Naive thymus-derived CD8-positive, alpha-beta T cell (primary cell): Measurements from ENCODE around the gene HK1. TPM values are rescaled to one million over a fixed set of nuclear protein-coding genes. Genes with fewer than 3 reads are reported as not detected.
"Not testable (repeated sequence)": the region's sequence is repeated elsewhere in the genome, so short reads cannot be mapped to it uniquely, and the experiment has no call there.

ENCODE experiments used
- ATAC-seq, 2 donors: fragments of 150-1000 bp; cut with Tn5 transposase in 1 of 2; sonication (Bioruptor Pico), chemical (Tn5 transposase) in 1 of 2; 1 replicate in 1 of 2; 2 replicates in 1 of 2; pipeline ENCODE4 v1.10.0; 2021; ENCODE audit warnings: mild to moderate bottlenecking in 2 of 2, moderate library complexity in 2 of 2
- POLR2A ChIA-PET: fragments of 350-600 bp; sonication (Branson Sonifier 250); formaldehyde crosslinking; loops from one replicate; lab custom pipeline; 2021; ENCODE audit warnings: antibody characterized with exemption; lab: Charles Lee
- DNase-seq, 10 donors: peaks; one replicate each; pipeline versions ENCODE4 v3.0.0 to v3.0.0-alpha.2; 2020 to 2022
- H3K27ac Mint-ChIP-seq, 10 donors: one replicate each; pipeline ENCODE4 v1.8.0; 2020 to 2022; ENCODE audit warnings: mild to moderate bottlenecking in 10 of 10, mixed read lengths in 10 of 10, moderate library complexity in 4 of 10, inconsistent platforms in 1 of 10
- H3K27me3 Mint-ChIP-seq, 5 donors: one replicate each; pipeline ENCODE4 v1.8.0; 2021 to 2022; ENCODE audit warnings: mixed read lengths in 5 of 5
- H3K36me3 Mint-ChIP-seq, 3 donors: one replicate each; pipeline ENCODE4 v1.8.0; 2020 to 2022; ENCODE audit warnings: mixed read lengths in 3 of 3, mild to moderate bottlenecking in 2 of 3, inconsistent platforms in 1 of 3
- H3K4me1 Mint-ChIP-seq, 4 donors: one replicate each; pipeline ENCODE4 v1.8.0; 2021 to 2022; ENCODE audit warnings: mixed read lengths in 4 of 4
- H3K4me3 Mint-ChIP-seq, 10 donors: one replicate each; pipeline ENCODE4 v1.8.0; 2020 to 2022; ENCODE audit warnings: mild to moderate bottlenecking in 10 of 10, mixed read lengths in 10 of 10, moderate library complexity in 6 of 10, inconsistent platforms in 1 of 10
- H3K9me3 Mint-ChIP-seq, 9 donors: one replicate each; pipeline ENCODE4 v1.8.0; 2020 to 2022; ENCODE audit warnings: mixed read lengths in 9 of 9, mild to moderate bottlenecking in 3 of 9, inconsistent platforms in 1 of 9, moderate library complexity in 1 of 9
- polyA plus RNA-seq, 3 donors: library from polyadenylated mRNA; unstranded; fragments of 300-500 nt; fragmentation: Illumina TruSeq; gene quantifications; one replicate each; pipeline ENCODE4 v1.2.3, GENCODE V29; 2021
- total RNA-seq, 8 experiments: library from RNA in 2 of 8; stranded (reverse) in 2 of 8; gene quantifications; one replicate each; pipeline ENCODE4 v1.2.3 and lab custom pipeline; 2021 to 2026

Gene HK1
- total and polyA plus RNA-seq, 5 experiments from 2014 or later: 63.5 to 129 (median 89.9) TPM

- Mint-ChIP-seq H3K4me3 (no peak overlapping the region), H3K27me3 (peaks cover 2 to 10% (median 6%) of the 10 kb centered on the region in 5 donors), H3K36me3 (no peaks in the 10 kb centered on the region), H3K27ac (no peak overlapping the region), H3K9me3 (no peaks in the 10 kb centered on the region), H3K4me1 (no peaks in the 10 kb centered on the region)
- POLR2A ChIA-PET: no interaction called here
- ATAC-seq: no peak
- no peak for DNase-seq
These were observed 161.0 kb downstream of the HK1 start for GRCh38 chr10:69439350-69439739.

- Mint-ChIP-seq H3K27me3 (peaks cover 2 to 10% (median 6%) of the 10 kb centered on the region in 5 donors), H3K27ac (no peak overlapping the region), H3K9me3 (peaks cover 0 to under 1% (median 0%) of the 10 kb centered on the region in 9 donors), H3K4me3 (no peak overlapping the region), H3K36me3 (no peaks in the 10 kb centered on the region), H3K4me1 (no peaks in the 10 kb centered on the region)
- POLR2A ChIA-PET: no interaction called here
- DNase-seq (no peak), ATAC-seq (no peak)
These were observed 161.7 kb downstream of the HK1 start for GRCh38 chr10:69439813-69440506.

- Mint-ChIP-seq H3K9me3 (peaks cover 0 to 2% (median 0%) of the 10 kb centered on the region in 9 donors), H3K36me3 (no peaks in the 10 kb centered on the region), H3K4me1 (no peaks in the 10 kb centered on the region), H3K27ac (peak overlapping the region in 1 of 10 donors; percentile 35), H3K4me3 (no peak overlapping the region), H3K27me3 (peaks cover 0 to 4% (median 2%) of the 10 kb centered on the region in 5 donors)
- DNase-seq: no peak
- ATAC-seq: no peak
- POLR2A ChIA-PET: no interaction called here
These were observed 165.1 kb downstream of the HK1 start for GRCh38 chr10:69443354-69443753.

- Mint-ChIP-seq H3K9me3 (peaks cover 0 to 2% (median 0%) of the 10 kb centered on the region in 9 donors), H3K4me1 (peaks cover 3 to 6% (median 4%) of the 10 kb centered on the region in 4 donors), H3K4me3 (no peak overlapping the region), H3K36me3 (no peaks in the 10 kb centered on the region), H3K27ac (peak overlapping the region in 1 of 10 donors; percentile 23), H3K27me3 (peaks cover 0 to 2% (median under 1%) of the 10 kb centered on the region in 5 donors)
- ATAC-seq: no peak
- POLR2A ChIA-PET: no interaction called here
- no peak for DNase-seq
These were observed 166.7 kb downstream of the HK1 start for GRCh38 chr10:69445041-69445440.

GRCh38 chr10:69446229-69446628 lies 167.9 kb downstream of the HK1 start:
- Mint-ChIP-seq H3K4me3 (no peak overlapping the region), H3K9me3 (peaks cover 0 to 2% (median 0%) of the 10 kb centered on the region in 9 donors), H3K27me3 (peaks cover 0 to 2% (median 0%) of the 10 kb centered on the region in 5 donors), H3K4me1 (peaks cover 6 to 12% (median 8%) of the 10 kb centered on the region in 4 donors), H3K36me3 (no peaks in the 10 kb centered on the region), H3K27ac (no peak overlapping the region)
- no peak for DNase-seq
- POLR2A ChIA-PET: no interaction called here
- no peak for ATAC-seq

- POLR2A ChIA-PET: interaction anchor here (0.6 kb wide), 1 partner anchor 15 kb away, joined by 4 read pairs; no protein-coding TSS in a partner anchor
- Mint-ChIP-seq H3K36me3 (no peaks in the 10 kb centered on the region), H3K9me3 (peaks cover 0 to 2% (median 0%) of the 10 kb centered on the region in 9 donors), H3K4me1 (peaks cover 7 to 17% (median 8%) of the 10 kb centered on the region in 4 donors), H3K4me3 (no peak overlapping the region), H3K27ac (no peak overlapping the region), H3K27me3 (peaks cover 0 to 2% (median 0%) of the 10 kb centered on the region in 5 donors)
- DNase-seq: no peak
- ATAC-seq: no peak
These were observed 168.4 kb downstream of the HK1 start for GRCh38 chr10:69446650-69447151.

GRCh38 chr10:69449841-69450240 lies 171.5 kb downstream of the HK1 start:
- POLR2A ChIA-PET: no interaction called here
- Mint-ChIP-seq H3K27me3 (peaks cover 0 to 3% (median 0%) of the 10 kb centered on the region in 5 donors), H3K4me3 (peak overlapping the region in 8 of 10 donors; percentile 15 to 80 (median 43)), H3K9me3 (peaks cover 0 to 2% (median 0%) of the 10 kb centered on the region in 9 donors), H3K36me3 (no peaks in the 10 kb centered on the region), H3K4me1 (peaks cover 10 to 29% (median 18%) of the 10 kb centered on the region in 4 donors), H3K27ac (peak overlapping the region in 4 of 10 donors; percentile 11 to 54 (median 36))
- DNase-seq: peak in 8 of 10 donors; percentile 15 to 71 (median 34)
- peak; percentile 45 to 62 for ATAC-seq

GRCh38 chr10:69450395-69450794 lies 172.1 kb downstream of the HK1 start:
- POLR2A ChIA-PET, DNase-seq, H3K27me3 Mint-ChIP-seq, ATAC-seq, H3K9me3 Mint-ChIP-seq, H3K36me3 Mint-ChIP-seq: not testable (repeated sequence)
- H3K27ac Mint-ChIP-seq: peak overlapping the region in 1 of 10 donors; percentile 17
- peaks cover 10 to 29% (median 18%) of the 10 kb centered on the region in 4 donors for H3K4me1 Mint-ChIP-seq
- H3K4me3 Mint-ChIP-seq: peak overlapping the region in 6 of 10 donors; percentile 26 to 90 (median 58)

- Mint-ChIP-seq H3K4me3 (peak within 1 kb of the TSS; percentile 75 to 95 (median 86)), H3K9me3 (no peaks in the 10 kb centered on the region), H3K4me1 (peaks cover 10 to 29% (median 18%) of the 10 kb centered on the region in 4 donors), H3K27me3 (peaks cover 0 to 8% (median 0%) of the 10 kb centered on the region in 5 donors), H3K36me3 (no peaks in the 10 kb centered on the region), H3K27ac (peak within 1 kb of the TSS in 7 of 10 donors; percentile 21 to 81 (median 60))
- DNase-seq: peak; percentile 55 to 87 (median 72)
- peak; percentile 88 to 95 for ATAC-seq
- POLR2A ChIA-PET: no interaction called here
These were observed 173.0 kb downstream of the HK1 start, which contains the start of gene TSPAN15 for GRCh38 chr10:69451209-69451783. Gene TSPAN15 (plus strand): TSS chr10:69451465. CDS start chr10:69451595, 130 bp downstream.

Other genes starting within 250 kb of the HK1 start
- gene SRGN, start 190.4 kb upstream of the HK1 start, total RNA-seq: 10 to 100 TPM; 70.7 to 74.4 TPM
- gene SRGN, start 190.4 kb upstream of the HK1 start, polyA plus RNA-seq: 100 to 1,000 TPM in 2 of 3 donors, 10 to 100 TPM in 1; 80.3 to 301 (median 110) TPM
- 10 to 100 TPM; 30.7 to 33.4 TPM for gene VPS26A, start 154.3 kb upstream of the HK1 start, total RNA-seq
- gene VPS26A, start 154.3 kb upstream of the HK1 start, polyA plus RNA-seq: 10 to 100 TPM; 24.1 to 27.4 (median 24.9) TPM
- 10 to 100 TPM; 39.5 to 40.3 TPM for gene SUPV3L1, start 98.3 kb upstream of the HK1 start, total RNA-seq
- 10 to 100 TPM; 10.8 to 17.8 (median 13.5) TPM for gene SUPV3L1, start 98.3 kb upstream of the HK1 start, polyA plus RNA-seq
- gene HKDC1, start 58.2 kb upstream of the HK1 start, total RNA-seq: under 1 TPM; 0.65 to 0.80 TPM
- 1 to 10 TPM in 2 of 3 donors, under 1 TPM in 1; 0.97 to 4.3 (median 1.1) TPM for gene HKDC1, start 58.2 kb upstream of the HK1 start, polyA plus RNA-seq
- gene TACR2, start 138.4 kb downstream of the HK1 start, total RNA-seq: not detected
- not detected for gene TACR2, start 138.4 kb downstream of the HK1 start, polyA plus RNA-seq
- under 1 TPM; 0.55 to 0.68 TPM for gene TSPAN15, start 173.0 kb downstream of the HK1 start, total RNA-seq
- 1 to 10 TPM in 1 of 3 donors, under 1 TPM in 1, not detected in 1; 0.92 to 1.1 TPM for gene TSPAN15, start 173.0 kb downstream of the HK1 start, polyA plus RNA-seq